Lower leg skin (tissue), 3 donors: ENCODE measurements around the gene ARHGEF25.

Source experiments
- POLR2A ChIP-seq, 2 donors: fragments of 450-650 bp; IDR thresholded peaks; one replicate each; pipeline ENCODE4 v1.6.1; 2016 to 2017; ENCODE audit warnings: antibody characterized with exemption in 2 of 2, mild to moderate bottlenecking in 1 of 2, moderate library complexity in 1 of 2
- TF ChIP-seq, protein P1 (sequence below), 3 donors: fragments of 450-650 bp; IDR thresholded peaks; one replicate each; pipeline ENCODE4 v1.5.1; 2016; ENCODE audit warnings: antibody characterized with exemption in 3 of 3, mild to moderate bottlenecking in 3 of 3, moderate library complexity in 2 of 3

DNA sequence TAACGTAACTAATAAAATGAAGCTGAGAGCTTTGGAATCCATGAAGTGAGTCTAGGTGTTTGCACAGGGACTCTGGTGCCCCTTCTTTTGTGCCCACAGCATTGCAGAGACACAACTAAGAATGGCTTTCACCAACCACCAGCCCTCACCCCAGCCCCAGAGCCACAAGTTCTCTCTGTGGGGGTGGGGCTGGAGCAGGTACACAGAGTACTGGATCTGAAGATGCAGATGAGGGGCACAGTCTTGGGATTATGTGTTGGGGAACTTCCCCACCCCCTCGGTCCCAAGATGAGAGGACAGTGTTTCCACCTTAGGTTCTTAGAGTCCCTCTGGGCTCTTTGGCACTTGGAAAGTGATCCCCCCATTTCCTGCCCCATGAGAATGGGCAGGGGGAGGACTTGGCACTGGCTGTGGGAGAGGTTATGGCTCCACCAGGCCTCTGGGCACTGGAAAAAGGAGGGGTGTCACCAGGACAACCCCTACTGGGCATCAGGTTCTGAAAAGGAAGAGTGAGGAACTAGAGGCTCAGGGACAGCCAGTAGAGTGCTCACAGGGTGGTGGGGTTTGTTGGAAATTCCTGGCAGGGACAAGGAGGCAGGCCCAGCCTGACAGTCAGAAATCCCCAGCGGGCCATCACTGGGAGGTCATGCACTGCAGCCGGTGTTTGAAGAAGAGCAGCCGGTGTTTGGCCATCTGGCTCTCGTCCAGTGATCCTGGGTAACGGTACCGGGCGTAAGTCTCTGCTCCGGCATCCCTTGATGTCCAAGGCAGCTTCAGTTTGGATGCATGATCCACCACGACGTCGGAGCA, 15.1 kb downstream of the ARHGEF25 start:
- TF ChIP-seq, protein P1, sequence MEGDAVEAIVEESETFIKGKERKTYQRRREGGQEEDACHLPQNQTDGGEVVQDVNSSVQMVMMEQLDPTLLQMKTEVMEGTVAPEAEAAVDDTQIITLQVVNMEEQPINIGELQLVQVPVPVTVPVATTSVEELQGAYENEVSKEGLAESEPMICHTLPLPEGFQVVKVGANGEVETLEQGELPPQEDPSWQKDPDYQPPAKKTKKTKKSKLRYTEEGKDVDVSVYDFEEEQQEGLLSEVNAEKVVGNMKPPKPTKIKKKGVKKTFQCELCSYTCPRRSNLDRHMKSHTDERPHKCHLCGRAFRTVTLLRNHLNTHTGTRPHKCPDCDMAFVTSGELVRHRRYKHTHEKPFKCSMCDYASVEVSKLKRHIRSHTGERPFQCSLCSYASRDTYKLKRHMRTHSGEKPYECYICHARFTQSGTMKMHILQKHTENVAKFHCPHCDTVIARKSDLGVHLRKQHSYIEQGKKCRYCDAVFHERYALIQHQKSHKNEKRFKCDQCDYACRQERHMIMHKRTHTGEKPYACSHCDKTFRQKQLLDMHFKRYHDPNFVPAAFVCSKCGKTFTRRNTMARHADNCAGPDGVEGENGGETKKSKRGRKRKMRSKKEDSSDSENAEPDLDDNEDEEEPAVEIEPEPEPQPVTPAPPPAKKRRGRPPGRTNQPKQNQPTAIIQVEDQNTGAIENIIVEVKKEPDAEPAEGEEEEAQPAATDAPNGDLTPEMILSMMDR (IDR thresholded peaks at IDR 0.05), result no peak
- TF ChIP-seq POLR2A (IDR thresholded peaks at IDR 0.05), result no peak
